ENCODE measurements around the gene GALNT3.

The GALNT3 gene

GRCh38 chr2:165777522-165778186 lies 16.4 kb downstream of the GALNT3 start:
- no peak overlapping the region for H4K5ac ChIP-seq (ENCODE audit: low read length)
- no peak overlapping the region for H3K18ac ChIP-seq (ENCODE audit: low read length)
- H3K27ac ChIP-seq (ENCODE audit: low read depth, low read length) = no peak overlapping the region
- no peak overlapping the region for H3K4me2 ChIP-seq (ENCODE audit: low read length)
- peaks cover 2% of the 10 kb centered on the region for H3K79me1 ChIP-seq (ENCODE audit: low read length)
- no peaks in the 10 kb centered on the region for H3K36me3 ChIP-seq (ENCODE audit: control insufficient read depth, insufficient read depth, low read length)
- H2BK5ac ChIP-seq (ENCODE audit: low read length) = no peak overlapping the region
- H3K4ac ChIP-seq (ENCODE audit: low read depth, low read length) = no peak overlapping the region
- no peak overlapping the region for H2BK15ac ChIP-seq (replicated peaks; ENCODE audit: low read depth)
- H2AK5ac ChIP-seq (ENCODE audit: low read length) = no peak overlapping the region
- peaks cover 3% of the 10 kb centered on the region for H3K4me1 ChIP-seq (ENCODE audit: control insufficient read depth, low read depth, low read length)
- DNase-seq = peak; percentile 21
- no peaks in the 10 kb centered on the region for H3K27me3 ChIP-seq (ENCODE audit: insufficient read depth, low read length, poor library complexity)
- no peak overlapping the region for H2BK120ac ChIP-seq (ENCODE audit: low read depth, low read length)
- peaks cover 9% of the 10 kb centered on the region for H3K79me2 ChIP-seq (ENCODE audit: control insufficient read depth, insufficient read depth, low read length)
- no peak overlapping the region for H4K8ac ChIP-seq (ENCODE audit: low read depth, low read length)
- H3K23ac ChIP-seq (ENCODE audit: low read length) = no peak overlapping the region
- H3K4me3 ChIP-seq (ENCODE audit: low read length) = no peak overlapping the region
- WGBS (ENCODE audit: extremely low coverage, insufficient coverage, low lambda C conversion rate) = no CpG with 5 or more reads among the region's 2 CpGs
- no peak overlapping the region for H3K56ac ChIP-seq (ENCODE audit: low read length)
- H3K9ac ChIP-seq (ENCODE audit: low read length) = no peak overlapping the region

- H2BK5ac ChIP-seq (ENCODE audit: low read length) = no peak overlapping the region
- no peak overlapping the region for H3K18ac ChIP-seq (ENCODE audit: low read length)
- no peak overlapping the region for H3K27ac ChIP-seq (ENCODE audit: low read depth, low read length)
- H3K36me3 ChIP-seq (ENCODE audit: control insufficient read depth, insufficient read depth, low read length) = no peaks in the 10 kb centered on the region
- no peak overlapping the region for H4K8ac ChIP-seq (ENCODE audit: low read depth, low read length)
- H3K4me3 ChIP-seq (ENCODE audit: low read length) = no peak overlapping the region
- no peak overlapping the region for H3K9ac ChIP-seq (ENCODE audit: low read length)
- H2BK15ac ChIP-seq (replicated peaks; ENCODE audit: low read depth) = no peak overlapping the region
- no peaks in the 10 kb centered on the region for H3K27me3 ChIP-seq (ENCODE audit: insufficient read depth, low read length, poor library complexity)
- peaks cover 3% of the 10 kb centered on the region for H3K4me1 ChIP-seq (ENCODE audit: control insufficient read depth, low read depth, low read length)
- H2BK120ac ChIP-seq (ENCODE audit: low read depth, low read length) = no peak overlapping the region
- no peak overlapping the region for H3K4me2 ChIP-seq (ENCODE audit: low read length)
- H3K79me2 ChIP-seq (ENCODE audit: control insufficient read depth, insufficient read depth, low read length) = peaks cover 13% of the 10 kb centered on the region
- no peak for DNase-seq
- no peak overlapping the region for H3K4ac ChIP-seq (ENCODE audit: low read depth, low read length)
- H3K79me1 ChIP-seq (ENCODE audit: low read length) = peaks cover 2% of the 10 kb centered on the region
- H3K56ac ChIP-seq (ENCODE audit: low read length) = no peak overlapping the region
- no peak overlapping the region for H3K23ac ChIP-seq (ENCODE audit: low read length)
- no peak overlapping the region for H2AK5ac ChIP-seq (ENCODE audit: low read length)
- no peak overlapping the region for H4K5ac ChIP-seq (ENCODE audit: low read length)
Measured at GRCh38 chr2:165776796-165777195, 17.3 kb downstream of the GALNT3 start.

DNA sequence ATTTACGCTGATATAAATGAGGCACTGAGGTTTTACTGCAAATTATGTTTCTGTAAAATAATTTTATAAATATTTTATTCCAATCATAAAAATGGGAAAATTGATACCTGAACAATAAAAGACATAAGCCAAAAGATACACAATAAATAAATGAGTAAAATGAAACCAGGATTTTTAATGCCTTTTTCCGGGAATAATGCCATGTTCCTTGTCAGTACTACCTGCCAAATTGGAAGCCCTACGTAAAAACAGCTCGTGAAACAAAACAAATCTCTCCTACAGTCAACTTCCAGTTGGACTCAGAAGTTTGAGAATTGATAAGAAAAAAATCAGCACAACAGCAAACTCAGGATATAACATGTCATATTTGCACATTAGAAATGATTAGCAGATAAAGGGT lies 18.0 kb downstream of the GALNT3 start:
- no peak overlapping the region for H3K56ac ChIP-seq (ENCODE audit: low read length)
- no peak overlapping the region for H4K8ac ChIP-seq (ENCODE audit: low read depth, low read length)
- H2AK5ac ChIP-seq (ENCODE audit: low read length) = no peak overlapping the region
- H3K23ac ChIP-seq (ENCODE audit: low read length) = no peak overlapping the region
- no peak overlapping the region for H3K18ac ChIP-seq (ENCODE audit: low read length)
- no CpG with 5 or more reads among the region's 4 CpGs for WGBS (ENCODE audit: extremely low coverage, insufficient coverage, low lambda C conversion rate)
- no peak overlapping the region for H3K27ac ChIP-seq (ENCODE audit: low read depth, low read length)
- no peak overlapping the region for H3K4me3 ChIP-seq (ENCODE audit: low read length)
- no peak overlapping the region for H3K9ac ChIP-seq (ENCODE audit: low read length)
- H2BK15ac ChIP-seq (replicated peaks; ENCODE audit: low read depth) = no peak overlapping the region
- H2BK5ac ChIP-seq (ENCODE audit: low read length) = no peak overlapping the region
- H3K27me3 ChIP-seq (ENCODE audit: insufficient read depth, low read length, poor library complexity) = no peaks in the 10 kb centered on the region
- H2BK120ac ChIP-seq (ENCODE audit: low read depth, low read length) = no peak overlapping the region
- no peaks in the 10 kb centered on the region for H3K36me3 ChIP-seq (ENCODE audit: control insufficient read depth, insufficient read depth, low read length)
- no peak overlapping the region for H3K4ac ChIP-seq (ENCODE audit: low read depth, low read length)
- no peak overlapping the region for H3K4me2 ChIP-seq (ENCODE audit: low read length)
- no peak overlapping the region for H4K5ac ChIP-seq (ENCODE audit: low read length)
- H3K79me2 ChIP-seq (ENCODE audit: control insufficient read depth, insufficient read depth, low read length) = peaks cover 13% of the 10 kb centered on the region
- peaks cover 3% of the 10 kb centered on the region for H3K4me1 ChIP-seq (ENCODE audit: control insufficient read depth, low read depth, low read length)
- no peak for DNase-seq
- peaks cover 2% of the 10 kb centered on the region for H3K79me1 ChIP-seq (ENCODE audit: low read length)

DNA sequence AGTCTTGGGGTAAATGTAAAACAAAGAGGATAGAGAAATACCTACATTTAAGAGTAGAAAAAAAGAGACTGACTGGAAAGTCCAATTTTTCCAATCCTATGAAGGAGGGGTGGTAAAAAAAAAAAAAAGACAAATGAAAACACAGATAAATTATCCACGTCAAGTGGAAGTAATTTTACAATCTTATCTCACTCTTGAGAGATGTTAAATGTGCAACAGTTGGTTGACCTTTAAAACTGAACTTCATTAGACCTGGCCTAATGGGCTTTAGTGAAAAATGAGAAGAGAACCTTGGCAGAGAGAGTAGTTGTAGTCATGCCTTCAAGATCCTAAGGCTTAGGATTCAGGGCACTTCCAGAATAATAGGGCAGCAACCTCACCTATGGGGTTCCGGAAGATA lies 20.4 kb downstream of the GALNT3 start:
- Histone ChIP-seq H3K18ac (ENCODE audit: low read length) (no peak overlapping the region), H3K36me3 (ENCODE audit: control insufficient read depth, insufficient read depth, low read length) (no peaks in the 10 kb centered on the region), H3K27me3 (ENCODE audit: insufficient read depth, low read length, poor library complexity) (no peaks in the 10 kb centered on the region), H3K9ac (ENCODE audit: low read length) (no peak overlapping the region), H2BK120ac (ENCODE audit: low read depth, low read length) (no peak overlapping the region), H3K27ac (ENCODE audit: low read depth, low read length) (no peak overlapping the region), H3K4me2 (ENCODE audit: low read length) (no peak overlapping the region), H3K79me1 (ENCODE audit: low read length) (no peaks in the 10 kb centered on the region), H3K4me1 (ENCODE audit: control insufficient read depth, low read depth, low read length) (peaks cover 3% of the 10 kb centered on the region), H3K23ac (ENCODE audit: low read length) (no peak overlapping the region), H3K4ac (ENCODE audit: low read depth, low read length) (no peak overlapping the region), H4K8ac (ENCODE audit: low read depth, low read length) (no peak overlapping the region), H2BK15ac (replicated peaks; ENCODE audit: low read depth) (no peak overlapping the region), H3K56ac (ENCODE audit: low read length) (no peak overlapping the region), H3K79me2 (ENCODE audit: control insufficient read depth, insufficient read depth, low read length) (peaks cover 8% of the 10 kb centered on the region), H2BK5ac (ENCODE audit: low read length) (no peak overlapping the region), H3K4me3 (ENCODE audit: low read length) (no peak overlapping the region), H2AK5ac (ENCODE audit: low read length) (no peak overlapping the region), H4K5ac (ENCODE audit: low read length) (no peak overlapping the region)
- no CpG with 5 or more reads among the region's 2 CpGs for whole genome bisulfite sequencing (ENCODE audit: extremely low coverage, insufficient coverage, low lambda C conversion rate)
- DNase-seq = no peak

DNA sequence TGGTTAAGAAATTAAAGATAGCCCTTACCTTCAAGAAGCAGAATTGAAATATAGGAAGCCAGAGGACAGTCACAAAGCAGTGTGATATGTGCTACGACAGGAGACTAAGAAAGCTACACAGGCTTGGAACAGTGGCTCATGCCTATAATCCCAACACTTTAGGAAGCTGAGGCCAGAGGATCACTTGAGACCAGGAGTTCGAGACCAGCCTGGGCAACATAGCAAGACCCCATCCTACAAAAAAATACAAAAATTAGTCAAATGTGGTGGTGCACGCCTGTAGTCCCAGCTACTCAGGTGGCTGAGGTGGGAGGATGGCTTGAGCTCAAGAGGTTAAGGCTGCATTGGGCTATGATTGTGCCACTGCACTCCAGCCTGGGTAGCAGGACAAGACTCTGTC lies 21.9 kb downstream of the GALNT3 start:
- Histone ChIP-seq H3K4me1 (ENCODE audit: control insufficient read depth, low read depth, low read length) (no peaks in the 10 kb centered on the region), H3K4me3 (ENCODE audit: low read length) (no peak overlapping the region), H4K5ac (ENCODE audit: low read length) (no peak overlapping the region), H2BK120ac (ENCODE audit: low read depth, low read length) (no peak overlapping the region), H3K56ac (ENCODE audit: low read length) (no peak overlapping the region), H2BK15ac (replicated peaks; ENCODE audit: low read depth) (no peak overlapping the region), H3K27ac (ENCODE audit: low read depth, low read length) (no peak overlapping the region), H3K18ac (ENCODE audit: low read length) (no peak overlapping the region), H3K36me3 (ENCODE audit: control insufficient read depth, insufficient read depth, low read length) (no peaks in the 10 kb centered on the region), H3K79me1 (ENCODE audit: low read length) (no peaks in the 10 kb centered on the region), H3K27me3 (ENCODE audit: insufficient read depth, low read length, poor library complexity) (no peaks in the 10 kb centered on the region), H2AK5ac (ENCODE audit: low read length) (no peak overlapping the region), H4K8ac (ENCODE audit: low read depth, low read length) (no peak overlapping the region), H3K9ac (ENCODE audit: low read length) (no peak overlapping the region), H3K4ac (ENCODE audit: low read depth, low read length) (no peak overlapping the region), H3K23ac (ENCODE audit: low read length) (no peak overlapping the region), H3K79me2 (ENCODE audit: control insufficient read depth, insufficient read depth, low read length) (peaks cover 5% of the 10 kb centered on the region), H2BK5ac (ENCODE audit: low read length) (no peak overlapping the region), H3K4me2 (ENCODE audit: low read length) (no peak overlapping the region)
- no peak for DNase-seq
- no CpG with 5 or more reads among the region's 3 CpGs for WGBS (ENCODE audit: extremely low coverage, insufficient coverage, low lambda C conversion rate)

DNA sequence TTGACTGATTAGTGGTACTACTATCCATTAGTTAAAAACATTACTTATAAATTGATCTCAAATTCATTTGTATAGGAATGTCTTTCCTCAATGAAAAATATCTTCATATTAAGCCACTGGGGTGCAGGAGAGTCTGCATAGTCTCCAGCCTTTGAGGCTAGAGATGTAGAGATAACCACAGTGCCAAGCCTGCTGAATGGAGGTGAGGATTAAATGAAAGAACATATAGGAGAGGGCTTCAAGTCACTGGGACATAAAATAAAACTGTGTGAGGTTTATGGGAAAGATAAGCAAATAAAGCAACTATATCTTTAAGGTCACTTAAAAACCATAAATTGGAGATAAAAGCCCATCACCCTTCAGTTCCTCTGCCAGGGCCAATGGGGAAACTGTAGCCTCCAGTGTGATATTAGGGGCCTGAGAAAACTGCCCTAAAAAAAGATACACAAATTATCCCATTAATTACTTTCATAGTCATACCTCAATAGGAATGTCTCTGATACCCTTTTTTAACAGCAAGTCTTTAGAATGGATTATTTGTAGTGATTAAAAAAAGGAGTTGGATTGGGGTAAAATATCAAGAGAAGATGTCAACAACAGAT lies 27.6 kb downstream of the GALNT3 start:
- Histone ChIP-seq H3K36me3 (ENCODE audit: control insufficient read depth, insufficient read depth, low read length) (no peaks in the 10 kb centered on the region), H4K8ac (ENCODE audit: low read depth, low read length) (no peak overlapping the region), H3K56ac (ENCODE audit: low read length) (no peak overlapping the region), H3K18ac (ENCODE audit: low read length) (no peak overlapping the region), H2BK5ac (ENCODE audit: low read length) (no peak overlapping the region), H2BK15ac (replicated peaks; ENCODE audit: low read depth) (no peak overlapping the region), H2BK120ac (ENCODE audit: low read depth, low read length) (no peak overlapping the region), H3K9ac (ENCODE audit: low read length) (no peak overlapping the region), H3K79me2 (ENCODE audit: control insufficient read depth, insufficient read depth, low read length) (no peaks in the 10 kb centered on the region), H3K4ac (ENCODE audit: low read depth, low read length) (no peak overlapping the region), H4K5ac (ENCODE audit: low read length) (no peak overlapping the region), H2AK5ac (ENCODE audit: low read length) (no peak overlapping the region), H3K27me3 (ENCODE audit: insufficient read depth, low read length, poor library complexity) (no peaks in the 10 kb centered on the region), H3K4me1 (ENCODE audit: control insufficient read depth, low read depth, low read length) (no peaks in the 10 kb centered on the region), H3K23ac (ENCODE audit: low read length) (no peak overlapping the region), H3K4me3 (ENCODE audit: low read length) (no peak overlapping the region), H3K27ac (ENCODE audit: low read depth, low read length) (no peak overlapping the region), H3K79me1 (ENCODE audit: low read length) (no peaks in the 10 kb centered on the region), H3K4me2 (ENCODE audit: low read length) (no peak overlapping the region)
- DNase-seq = no peak

Data from mesendoderm (in vitro differentiated cells).